ENCODE results near the gene ATP10A. TPM values are rescaled to one million over a fixed set of nuclear protein-coding genes. Genes with fewer than 3 reads are reported as not detected.

Gene ATP10A
- total RNA-seq, 1 experiment from 2014 or later: not detected

GRCh38 chr15:25909325-25909724 is 46.2 kb upstream of the ATP10A start:
- intact Hi-C loops (cut with micrococcal nuclease): no loop called here
- TF ChIP-seq CTCF (IDR thresholded peaks at IDR 0.05; ENCODE audit: unreplicated experiment): no peak
- Mint-ChIP-seq H3K36me3 (ENCODE audit: insufficient read depth, unreplicated experiment) (no peaks in the 10 kb centered on the region), H3K27me3 (ENCODE audit: insufficient read depth, unreplicated experiment) (no peaks in the 10 kb centered on the region), H3K27ac (ENCODE audit: low read depth, unreplicated experiment) (no peak overlapping the region), H3K4me1 (ENCODE audit: insufficient read depth, unreplicated experiment) (no peaks in the 10 kb centered on the region), H3K9me3 (ENCODE audit: unreplicated experiment) (peaks cover 33% of the 10 kb centered on the region), H3K4me3 (ENCODE audit: unreplicated experiment) (no peak overlapping the region)
- ChIA-PET CTCF (no interaction called here), POLR2A (no interaction called here)
- no TSS peak for BruUV-seq (replicated peaks)
- DNase-seq (ENCODE audit: unreplicated experiment): no peak

GRCh38 chr15:25905140-25905539 is 42.0 kb upstream of the ATP10A start:
- H3K27ac Mint-ChIP-seq (ENCODE audit: low read depth, unreplicated experiment): no peak overlapping the region

GRCh38 chr15:25903024-25903581 is 40.0 kb upstream of the ATP10A start:
- peaks cover 39% of the 10 kb centered on the region for H3K9me3 Mint-ChIP-seq (ENCODE audit: unreplicated experiment)
- POLR2A ChIA-PET: no interaction called here
- H3K4me1 Mint-ChIP-seq (ENCODE audit: insufficient read depth, unreplicated experiment): no peaks in the 10 kb centered on the region
- CTCF ChIA-PET: no interaction called here
- no peak overlapping the region for H3K27ac Mint-ChIP-seq (ENCODE audit: low read depth, unreplicated experiment)
- no peaks in the 10 kb centered on the region for H3K36me3 Mint-ChIP-seq (ENCODE audit: insufficient read depth, unreplicated experiment)
- BruUV-seq (replicated peaks): no TSS peak
- no peaks in the 10 kb centered on the region for H3K27me3 Mint-ChIP-seq (ENCODE audit: insufficient read depth, unreplicated experiment)
- no peak for TF ChIP-seq CTCF (IDR thresholded peaks at IDR 0.05; ENCODE audit: unreplicated experiment)
- H3K4me3 Mint-ChIP-seq (ENCODE audit: unreplicated experiment): no peak overlapping the region
- DNase-seq (ENCODE audit: unreplicated experiment): no peak
- intact Hi-C loops (cut with micrococcal nuclease): no loop called here

More at GRCh38 chr15:25905140-25905539, 42.0 kb upstream of the ATP10A start:
- no peaks in the 10 kb centered on the region for H3K4me1 Mint-ChIP-seq (ENCODE audit: insufficient read depth, unreplicated experiment)
- no TSS peak for BruUV-seq (replicated peaks)
- peak; percentile 1 for DNase-seq (ENCODE audit: unreplicated experiment)
- peaks cover 38% of the 10 kb centered on the region for H3K9me3 Mint-ChIP-seq (ENCODE audit: unreplicated experiment)
- CTCF ChIA-PET: no interaction called here
- intact Hi-C loops (cut with micrococcal nuclease): no loop called here
- H3K27me3 Mint-ChIP-seq (ENCODE audit: insufficient read depth, unreplicated experiment): no peaks in the 10 kb centered on the region
- no peak overlapping the region for H3K4me3 Mint-ChIP-seq (ENCODE audit: unreplicated experiment)
- no peaks in the 10 kb centered on the region for H3K36me3 Mint-ChIP-seq (ENCODE audit: insufficient read depth, unreplicated experiment)
- POLR2A ChIA-PET: interaction anchor here (0.7 kb wide), 1 partner anchor 20 kb away, joined by 4 read pairs; no protein-coding TSS in a partner anchor
- no peak for TF ChIP-seq CTCF (IDR thresholded peaks at IDR 0.05; ENCODE audit: unreplicated experiment)

GRCh38 chr15:25901811-25902605 is 38.9 kb upstream of the ATP10A start:
- H3K27ac Mint-ChIP-seq (ENCODE audit: low read depth, unreplicated experiment): no peak overlapping the region
- no peak overlapping the region for H3K4me3 Mint-ChIP-seq (ENCODE audit: unreplicated experiment)
- no peak for DNase-seq (ENCODE audit: unreplicated experiment)
- no peaks in the 10 kb centered on the region for H3K36me3 Mint-ChIP-seq (ENCODE audit: insufficient read depth, unreplicated experiment)
- intact Hi-C loops (cut with micrococcal nuclease): no loop called here
- POLR2A ChIA-PET: no interaction called here
- no peaks in the 10 kb centered on the region for H3K4me1 Mint-ChIP-seq (ENCODE audit: insufficient read depth, unreplicated experiment)
- H3K27me3 Mint-ChIP-seq (ENCODE audit: insufficient read depth, unreplicated experiment): no peaks in the 10 kb centered on the region
- CTCF ChIA-PET: interaction anchor here (0.7 kb wide), 1 partner anchor 20 kb away, joined by 4 read pairs; no protein-coding TSS in a partner anchor
- no peak for TF ChIP-seq CTCF (IDR thresholded peaks at IDR 0.05; ENCODE audit: unreplicated experiment)
- H3K9me3 Mint-ChIP-seq (ENCODE audit: unreplicated experiment): peaks cover 38% of the 10 kb centered on the region
- BruUV-seq (replicated peaks): no TSS peak
